Measurements from ENCODE around the gene CCPG1. TPM values are rescaled to one million over a fixed set of nuclear protein-coding genes. Genes with fewer than 3 reads are reported as not detected.
"Not testable (repeated sequence)": the region's sequence is repeated elsewhere in the genome, so short reads cannot be mapped to it uniquely, and the experiment has no call there.

CCPG1 gene
- total RNA-seq, 2 experiments from 2014 or later, result 9.2 to 32.6 TPM

DNA sequence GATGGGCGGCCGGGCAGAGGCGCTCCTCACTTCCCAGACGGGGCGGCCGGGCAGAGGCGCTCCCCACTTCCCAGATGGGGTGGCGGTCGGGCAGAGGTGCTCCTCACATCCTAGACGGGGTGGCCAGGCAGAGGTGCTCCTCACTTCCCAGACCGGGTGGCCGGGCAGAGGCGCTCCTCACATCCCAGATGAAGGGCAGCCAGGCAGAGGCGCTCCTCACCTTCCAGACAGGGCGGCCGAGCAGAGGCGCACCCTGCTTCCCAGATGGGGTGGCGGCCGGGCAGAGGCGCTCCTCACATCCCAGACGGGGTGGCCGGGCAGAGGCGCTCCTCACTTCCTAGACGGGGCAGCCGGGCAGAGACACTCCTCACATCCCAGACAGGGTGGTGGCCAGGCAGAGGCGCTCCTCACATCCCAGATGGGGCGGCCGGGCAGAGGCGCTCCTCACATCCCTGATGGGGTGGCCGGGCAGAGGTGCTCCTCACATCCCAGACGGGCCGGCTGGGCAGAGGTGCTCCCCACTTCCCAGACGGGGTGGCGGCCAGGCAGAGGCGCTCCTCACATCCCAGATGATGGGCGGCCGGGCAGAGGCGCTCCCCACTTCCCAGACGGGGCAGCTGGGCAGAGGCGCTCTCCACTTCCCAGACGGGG, 38.3 kb upstream of the CCPG1 start:
- H3K36me3 ChIP-seq (ENCODE audit: insufficient read depth, low read length); POLR2A ChIA-PET; H3K79me2 ChIP-seq (ENCODE audit: insufficient read depth, low read depth, low read length); BruUV-seq (replicated peaks); intact Hi-C loops (cut with micrococcal nuclease; ENCODE audit: unreplicated experiment); H3K9me3 ChIP-seq (ENCODE audit: low read length); H3K4me2 ChIP-seq (ENCODE audit: low read length); DNase-seq (ENCODE audit: low spot score); H2AFZ ChIP-seq (ENCODE audit: low read length); H4K20me1 ChIP-seq (ENCODE audit: insufficient read depth, low read length); H3K27ac ChIP-seq (ENCODE audit: low read depth, low read length, poor library complexity, severe bottlenecking); CTCF ChIA-PET (ENCODE audit: unreplicated experiment); H3K4me1 ChIP-seq (ENCODE audit: insufficient read depth, low read length, poor library complexity, severe bottlenecking); H3K9me2 ChIP-seq (ENCODE audit: insufficient read depth, low read length); H3K4me3 ChIP-seq (ENCODE audit: low read depth, low read length, poor library complexity, severe bottlenecking): not testable (repeated sequence)

DNA sequence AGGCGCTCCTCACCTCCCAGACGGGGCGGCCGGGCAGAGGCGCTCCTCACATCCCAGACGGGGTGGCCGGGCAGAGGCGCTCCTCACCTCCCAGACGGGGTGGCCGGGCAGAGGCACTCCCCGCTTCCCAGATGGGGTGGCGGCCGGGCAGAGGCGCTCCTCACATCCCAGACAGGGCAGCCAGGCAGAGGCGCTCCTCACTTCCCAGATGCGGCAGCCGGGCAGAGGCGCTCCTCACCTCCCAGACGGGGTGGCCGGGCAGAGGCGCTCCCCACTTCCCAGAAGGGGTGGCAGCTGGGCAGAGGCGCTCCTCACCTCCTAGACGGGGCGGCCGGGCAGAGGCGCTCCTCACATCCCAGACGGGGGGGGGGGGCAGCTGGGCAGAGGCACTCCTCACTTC, 37.8 kb upstream of the CCPG1 start:
- DNase-seq (ENCODE audit: low spot score); H2AFZ ChIP-seq (ENCODE audit: low read length); intact Hi-C loops (cut with micrococcal nuclease; ENCODE audit: unreplicated experiment); H3K4me1 ChIP-seq (ENCODE audit: insufficient read depth, low read length, poor library complexity, severe bottlenecking); CTCF ChIA-PET (ENCODE audit: unreplicated experiment); POLR2A ChIA-PET; H3K9me3 ChIP-seq (ENCODE audit: low read length); H3K9me2 ChIP-seq (ENCODE audit: insufficient read depth, low read length); H4K20me1 ChIP-seq (ENCODE audit: insufficient read depth, low read length); H3K4me2 ChIP-seq (ENCODE audit: low read length); H3K27ac ChIP-seq (ENCODE audit: low read depth, low read length, poor library complexity, severe bottlenecking); H3K79me2 ChIP-seq (ENCODE audit: insufficient read depth, low read depth, low read length); H3K4me3 ChIP-seq (ENCODE audit: low read depth, low read length, poor library complexity, severe bottlenecking); BruUV-seq (replicated peaks); H3K36me3 ChIP-seq (ENCODE audit: insufficient read depth, low read length): not testable (repeated sequence)

DNA sequence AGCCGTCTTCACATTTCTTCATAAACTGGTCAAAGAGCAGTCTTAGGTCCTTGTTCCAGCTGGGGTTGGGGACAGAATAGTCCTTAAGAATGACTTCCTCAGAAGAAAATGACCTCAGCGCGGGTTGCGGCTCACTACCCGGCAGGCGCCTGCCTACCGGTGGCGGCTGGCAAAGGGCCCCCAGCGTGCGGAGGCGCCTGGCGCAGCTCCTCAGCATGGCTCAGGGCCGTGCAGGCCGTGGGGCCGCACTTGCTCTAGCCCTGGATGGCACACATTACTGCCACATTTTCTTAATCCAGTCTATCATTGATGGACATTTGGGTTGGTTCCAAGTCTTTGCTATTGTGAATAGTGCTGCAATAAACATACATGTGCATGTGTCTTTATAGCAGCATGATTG, 35.0 kb upstream of the CCPG1 start:
- H4K20me1 ChIP-seq (ENCODE audit: insufficient read depth, low read length); H2AFZ ChIP-seq (ENCODE audit: low read length); POLR2A ChIA-PET; H3K27ac ChIP-seq (ENCODE audit: low read depth, low read length, poor library complexity, severe bottlenecking); H3K4me3 ChIP-seq (ENCODE audit: low read depth, low read length, poor library complexity, severe bottlenecking); DNase-seq (ENCODE audit: low spot score); H3K4me1 ChIP-seq (ENCODE audit: insufficient read depth, low read length, poor library complexity, severe bottlenecking); H3K9me2 ChIP-seq (ENCODE audit: insufficient read depth, low read length); intact Hi-C loops (cut with micrococcal nuclease; ENCODE audit: unreplicated experiment); H3K79me2 ChIP-seq (ENCODE audit: insufficient read depth, low read depth, low read length); H3K9me3 ChIP-seq (ENCODE audit: low read length); H3K4me2 ChIP-seq (ENCODE audit: low read length); CTCF ChIA-PET (ENCODE audit: unreplicated experiment); H3K36me3 ChIP-seq (ENCODE audit: insufficient read depth, low read length); BruUV-seq (replicated peaks): not testable (repeated sequence)

DNA sequence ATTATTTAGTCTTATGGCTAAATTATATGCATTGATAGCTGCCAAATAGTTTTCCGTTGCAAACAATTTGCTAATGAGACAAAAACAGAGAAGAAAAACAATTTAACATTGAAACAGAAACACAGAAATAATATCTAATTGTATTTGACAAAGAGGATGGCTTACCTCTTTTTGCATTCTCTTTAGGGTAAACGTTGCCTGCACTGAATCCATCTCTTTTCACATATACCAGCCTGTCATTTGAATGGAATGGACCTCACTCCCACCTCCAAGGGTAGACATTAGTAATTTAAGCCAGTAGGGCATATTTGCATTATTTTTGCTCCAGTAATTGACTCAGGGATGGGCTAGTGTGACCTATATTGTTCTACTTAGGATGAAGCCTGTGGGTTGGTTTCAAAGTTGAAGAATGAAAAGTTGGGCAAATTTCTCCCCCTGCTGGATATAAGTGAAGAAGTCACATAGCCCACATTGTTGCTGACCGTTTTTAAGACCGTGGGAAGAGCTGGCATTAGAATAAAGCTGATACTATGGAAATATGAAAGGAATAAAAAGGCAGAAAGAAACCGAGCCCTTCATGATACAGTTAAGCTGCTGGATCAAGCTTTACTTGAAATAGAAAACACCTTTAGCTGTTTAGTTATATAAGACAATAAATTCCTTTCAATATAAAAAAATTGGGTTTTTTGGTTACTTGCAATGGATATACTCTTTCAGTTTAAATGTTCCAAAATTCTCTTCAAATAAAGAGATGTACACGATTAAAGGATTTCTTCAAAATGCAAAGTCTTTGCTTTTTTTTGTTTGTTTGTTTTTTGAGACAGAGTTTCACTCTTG, 27.0 kb upstream of the CCPG1 start:
- Histone ChIP-seq H3K4me2 (ENCODE audit: low read length) (no peak overlapping the region), H3K9me2 (ENCODE audit: insufficient read depth, low read length) (no peaks in the 10 kb centered on the region), H4K20me1 (ENCODE audit: insufficient read depth, low read length) (no peaks in the 10 kb centered on the region), H3K4me3 (ENCODE audit: low read depth, low read length, poor library complexity, severe bottlenecking) (no peak overlapping the region), H3K79me2 (ENCODE audit: insufficient read depth, low read depth, low read length) (no peaks in the 10 kb centered on the region), H3K4me1 (ENCODE audit: insufficient read depth, low read length, poor library complexity, severe bottlenecking) (no peaks in the 10 kb centered on the region), H3K27ac (ENCODE audit: low read depth, low read length, poor library complexity, severe bottlenecking) (no peak overlapping the region), H3K36me3 (ENCODE audit: insufficient read depth, low read length) (no peaks in the 10 kb centered on the region), H3K9me3 (ENCODE audit: low read length) (no peaks in the 10 kb centered on the region), H2AFZ (ENCODE audit: low read length) (no peak overlapping the region)
- intact Hi-C loops (cut with micrococcal nuclease; ENCODE audit: unreplicated experiment), result loop anchor here (1.0 to 5.0 kb wide), 3 partner anchors 78 to 218 kb away; no protein-coding TSS in a partner anchor
- ChIA-PET CTCF (ENCODE audit: unreplicated experiment) (interaction anchor here (0.6 to 1.1 kb wide), 4 partner anchors 99 to 217 kb away, joined by 3 to 6 read pairs (median 4); no protein-coding TSS in a partner anchor), POLR2A (interaction anchor here (0.6 to 1.4 kb wide), 2 partner anchors 14 to 427 kb away, joined by 3 read pairs; no protein-coding TSS in a partner anchor)
- BruUV-seq (replicated peaks), result no TSS peak
- peak; percentile 63 for DNase-seq (ENCODE audit: low spot score)
- TF ChIP-seq, protein P1, sequence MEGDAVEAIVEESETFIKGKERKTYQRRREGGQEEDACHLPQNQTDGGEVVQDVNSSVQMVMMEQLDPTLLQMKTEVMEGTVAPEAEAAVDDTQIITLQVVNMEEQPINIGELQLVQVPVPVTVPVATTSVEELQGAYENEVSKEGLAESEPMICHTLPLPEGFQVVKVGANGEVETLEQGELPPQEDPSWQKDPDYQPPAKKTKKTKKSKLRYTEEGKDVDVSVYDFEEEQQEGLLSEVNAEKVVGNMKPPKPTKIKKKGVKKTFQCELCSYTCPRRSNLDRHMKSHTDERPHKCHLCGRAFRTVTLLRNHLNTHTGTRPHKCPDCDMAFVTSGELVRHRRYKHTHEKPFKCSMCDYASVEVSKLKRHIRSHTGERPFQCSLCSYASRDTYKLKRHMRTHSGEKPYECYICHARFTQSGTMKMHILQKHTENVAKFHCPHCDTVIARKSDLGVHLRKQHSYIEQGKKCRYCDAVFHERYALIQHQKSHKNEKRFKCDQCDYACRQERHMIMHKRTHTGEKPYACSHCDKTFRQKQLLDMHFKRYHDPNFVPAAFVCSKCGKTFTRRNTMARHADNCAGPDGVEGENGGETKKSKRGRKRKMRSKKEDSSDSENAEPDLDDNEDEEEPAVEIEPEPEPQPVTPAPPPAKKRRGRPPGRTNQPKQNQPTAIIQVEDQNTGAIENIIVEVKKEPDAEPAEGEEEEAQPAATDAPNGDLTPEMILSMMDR (conservative IDR thresholded peaks at IDR 0.05; ENCODE audit: low read length), result peak; percentile 85
- no peak for TF ChIP-seq EZH2phosphoT487 (IDR thresholded peaks at IDR 0.05; ENCODE audit: borderline replicate concordance, low read depth, low read length)

Measured in OCI-LY7 (cell line).